ENCODE measurements around the gene ST8SIA5.
A peak's percentile ranks its signal among the peaks of the same experiment; 100 is the strongest.

- TF ChIP-seq MYC (IDR thresholded peaks at IDR 0.05; ENCODE audit: low read depth, low read length), result no peak
- no peak for TF ChIP-seq CTCF (IDR thresholded peaks at IDR 0.05; ENCODE audit: extremely low read depth in 1 of 2, insufficient read depth in 1 of 2, low read depth in 1 of 2, low read length in 2 of 2)
- no peak for TF ChIP-seq EZH2 (IDR thresholded peaks at IDR 0.05; ENCODE audit: borderline replicate concordance, low read depth, low read length, severe bottlenecking)
- TF ChIP-seq POLR2AphosphoS5 (IDR thresholded peaks at IDR 0.05; ENCODE audit: insufficient read depth, low read depth, low read length), result no peak
- no peak for TF ChIP-seq POLR2A (IDR thresholded peaks at IDR 0.05; ENCODE audit: low read depth, low read length)
- peak; percentile 27 for TF ChIP-seq MAX (IDR thresholded peaks at IDR 0.05; ENCODE audit: insufficient read depth, insufficient read length)
- no peak for TF ChIP-seq JUN (IDR thresholded peaks at IDR 0.05; ENCODE audit: borderline replicate concordance, insufficient read depth, insufficient read length, low read depth)
- TF ChIP-seq FOS (IDR thresholded peaks at IDR 0.05; ENCODE audit: borderline replicate concordance, insufficient read depth, low read length), result no peak
- TF ChIP-seq GATA2 (IDR thresholded peaks at IDR 0.05; ENCODE audit: insufficient read depth, insufficient read length, low read depth, low read length), result no peak
Observed at GRCh38 chr18:46660957-46661749, 95.7 kb downstream of the ST8SIA5 start.

Measured in endothelial cell of umbilical vein (primary cell).